HG03565 (cell line): ENCODE data around the gene COTL1.
"Not testable (repeated sequence)": the region's sequence is repeated elsewhere in the genome, so short reads cannot be mapped to it uniquely, and the experiment has no call there.

ENCODE experiments used
- ATAC-seq: cut with Tn5 transposase; IDR thresholded peaks from one replicate; pipeline ENCODE4 v1.9.1; 2021; ENCODE audit warnings: mild to moderate bottlenecking, moderate library complexity; ENCODE audit not compliant: unreplicated experiment

Gene COTL1

GRCh38 chr16:84535408-84535807, 82.5 kb downstream of the COTL1 start:
- no peak for ATAC-seq

GRCh38 chr16:84534815-84535214, 83.1 kb downstream of the COTL1 start:
- no peak for ATAC-seq

GRCh38 chr16:84532855-84533486, 84.9 kb downstream of the COTL1 start:
- no peak for ATAC-seq

GRCh38 chr16:84532291-84532724, 85.6 kb downstream of the COTL1 start:
- ATAC-seq: no peak

- no peak for ATAC-seq
Observed at GRCh38 chr16:84531671-84532111, 86.2 kb downstream of the COTL1 start.

- no peak for ATAC-seq
Observed at GRCh38 chr16:84530590-84530989, 87.3 kb downstream of the COTL1 start.

GRCh38 chr16:84529607-84530006, 88.3 kb downstream of the COTL1 start:
- no peak for ATAC-seq

- ATAC-seq: no peak
Observed at GRCh38 chr16:84528322-84528721, 89.6 kb downstream of the COTL1 start.

- ATAC-seq: no peak
Observed at GRCh38 chr16:84527532-84528269, 90.2 kb downstream of the COTL1 start.

GRCh38 chr16:84526794-84527531, 90.9 kb downstream of the COTL1 start:
- no peak for ATAC-seq

GRCh38 chr16:84524941-84525581, 92.8 kb downstream of the COTL1 start:
- not testable (repeated sequence) for ATAC-seq

- no peak for ATAC-seq
Observed at GRCh38 chr16:84524346-84524920, 93.4 kb downstream of the COTL1 start.

GRCh38 chr16:84521497-84521770, 96.4 kb downstream of the COTL1 start:
- no peak for ATAC-seq

- ATAC-seq: no peak
Observed at GRCh38 chr16:84520725-84521496, 97.0 kb downstream of the COTL1 start.

- ATAC-seq: no peak
Observed at GRCh38 chr16:84519855-84520254, 98.0 kb downstream of the COTL1 start.

GRCh38 chr16:84518804-84519341, 99.0 kb downstream of the COTL1 start:
- no peak for ATAC-seq

GRCh38 chr16:84518220-84518619, 99.7 kb downstream of the COTL1 start:
- not testable (repeated sequence) for ATAC-seq

- no peak for ATAC-seq
Observed at GRCh38 chr16:84517366-84517765, 100.5 kb downstream of the COTL1 start.
